Measurements from ENCODE around the gene VPS9D1.
"Not testable (repeated sequence)": the region's sequence is repeated elsewhere in the genome, so short reads cannot be mapped to it uniquely, and the experiment has no call there.

The VPS9D1 gene

GRCh38 chr16:89678258-89678657, 42.4 kb downstream of the VPS9D1 start:
- no peaks in the 10 kb centered on the region for H3K27me3 ChIP-seq
- no peak overlapping the region for H3K27ac ChIP-seq
- H3K4me1 ChIP-seq (ENCODE audit: control insufficient read depth in 1 of 2, insufficient read depth in 1 of 2, low read depth in 1 of 2, low read length in 1 of 2): no peaks in the 10 kb centered on the region
- TF ChIP-seq CTCF (IDR thresholded peaks at IDR 0.05): no peak
- H3K36me3 ChIP-seq: no peaks in the 10 kb centered on the region
- H3K9me3 ChIP-seq: peaks cover 6% of the 10 kb centered on the region
- H3K4me3 ChIP-seq (ENCODE audit: low read depth in 1 of 2, low read length in 1 of 2): no peak overlapping the region

GRCh38 chr16:89672177-89672941, 48.3 kb downstream of the VPS9D1 start:
- H3K4me1 ChIP-seq (ENCODE audit: control insufficient read depth in 1 of 2, insufficient read depth in 1 of 2, low read depth in 1 of 2, low read length in 1 of 2): peaks cover 0 to 3% of the 10 kb centered on the region in 2 experiments
- no peak overlapping the region for H3K4me3 ChIP-seq (ENCODE audit: low read depth in 1 of 2, low read length in 1 of 2)
- H3K27me3 ChIP-seq: peaks cover 12% of the 10 kb centered on the region
- no peak for TF ChIP-seq CTCF (IDR thresholded peaks at IDR 0.05)
- H3K36me3 ChIP-seq: peaks cover 5% of the 10 kb centered on the region
- H3K9me3 ChIP-seq: no peaks in the 10 kb centered on the region
- H3K27ac ChIP-seq: no peak overlapping the region

DNA sequence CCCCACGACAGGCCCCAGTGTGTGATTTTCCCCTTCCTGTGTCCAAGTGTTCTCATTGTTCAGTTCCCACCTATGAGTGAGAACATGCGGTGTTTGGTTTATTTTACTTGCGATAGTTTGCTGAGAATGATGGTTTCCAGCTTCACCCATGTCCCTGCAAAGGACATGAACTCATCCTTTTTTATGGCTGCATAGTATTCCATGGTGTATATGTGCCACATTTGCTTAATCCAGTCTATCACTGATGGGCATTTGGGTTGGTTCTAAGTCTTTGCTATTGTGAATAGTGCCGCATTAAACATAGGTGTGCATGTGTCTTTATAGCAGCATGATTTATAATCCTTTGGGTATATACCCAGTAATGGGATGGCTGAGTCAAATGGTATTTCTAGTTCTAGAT, 49.1 kb downstream of the VPS9D1 start:
- not testable (repeated sequence) for H3K4me1 ChIP-seq (ENCODE audit: control insufficient read depth in 1 of 2, insufficient read depth in 1 of 2, low read depth in 1 of 2, low read length in 1 of 2); H3K36me3 ChIP-seq; H3K4me3 ChIP-seq (ENCODE audit: low read depth in 1 of 2, low read length in 1 of 2); H3K9me3 ChIP-seq; H3K27ac ChIP-seq
- peaks cover 12% of the 10 kb centered on the region for H3K27me3 ChIP-seq

DNA sequence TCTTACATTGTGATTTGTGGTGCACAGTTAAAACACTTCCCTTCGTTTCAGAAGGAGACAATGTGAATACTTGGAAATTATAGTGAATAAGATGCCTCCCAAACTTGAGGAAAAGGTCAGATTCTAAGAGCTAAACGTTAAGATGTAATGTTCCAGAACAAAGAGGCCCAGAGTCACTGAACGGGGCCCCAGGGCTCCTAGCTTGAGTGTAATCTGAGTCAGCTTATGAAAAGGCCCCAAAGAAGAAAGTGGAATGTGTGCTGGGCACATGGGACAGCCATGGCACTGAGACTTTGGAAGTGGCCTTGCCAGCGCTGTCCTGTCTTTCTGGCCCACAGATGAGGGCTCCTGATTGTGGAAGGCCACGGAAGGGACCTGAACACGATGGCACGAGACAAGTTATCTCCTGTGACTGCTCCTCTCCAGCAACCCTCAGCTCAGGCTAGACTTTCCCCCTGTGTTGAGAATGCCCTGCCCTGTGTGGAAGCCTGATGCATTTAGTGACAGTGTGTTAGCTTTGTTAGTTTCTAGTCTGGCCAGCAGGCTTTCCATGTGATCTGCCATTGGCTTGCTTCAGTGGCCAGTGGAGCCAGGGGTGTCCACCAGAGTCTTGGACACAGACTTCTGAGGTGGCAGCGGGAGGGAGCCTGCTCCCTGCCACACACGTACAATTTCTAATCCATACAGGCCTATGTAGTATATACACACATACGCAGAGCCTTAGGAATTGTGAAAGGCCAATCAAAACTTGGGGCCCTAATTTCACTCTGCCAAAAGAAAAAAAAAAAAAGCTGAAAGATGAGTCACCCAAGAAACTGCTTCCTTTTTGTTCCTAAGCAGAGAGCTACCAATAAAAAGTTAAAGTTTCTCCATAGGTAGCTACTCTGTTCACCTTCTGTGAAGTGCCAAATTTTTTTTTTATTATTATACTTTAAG, 49.9 kb downstream of the VPS9D1 start:
- Histone ChIP-seq H3K27me3 (peaks cover 12% of the 10 kb centered on the region), H3K4me3 (ENCODE audit: low read depth in 1 of 2, low read length in 1 of 2) (no peak overlapping the region), H3K36me3 (peaks cover 5% of the 10 kb centered on the region), H3K4me1 (ENCODE audit: control insufficient read depth in 1 of 2, insufficient read depth in 1 of 2, low read depth in 1 of 2, low read length in 1 of 2) (peaks cover 0 to 3% of the 10 kb centered on the region in 2 experiments), H3K27ac (no peak overlapping the region), H3K9me3 (no peaks in the 10 kb centered on the region)
- TF ChIP-seq CTCF (IDR thresholded peaks at IDR 0.05): no peak

GRCh38 chr16:89669755-89670154, 50.9 kb downstream of the VPS9D1 start:
- H3K27ac ChIP-seq: no peak overlapping the region
- no peaks in the 10 kb centered on the region for H3K9me3 ChIP-seq
- H3K36me3 ChIP-seq: peaks cover 5% of the 10 kb centered on the region
- H3K4me3 ChIP-seq (ENCODE audit: low read depth in 1 of 2, low read length in 1 of 2): no peak overlapping the region
- no peak for TF ChIP-seq CTCF (IDR thresholded peaks at IDR 0.05)
- H3K27me3 ChIP-seq: peaks cover 12% of the 10 kb centered on the region
- H3K4me1 ChIP-seq (ENCODE audit: control insufficient read depth in 1 of 2, insufficient read depth in 1 of 2, low read depth in 1 of 2, low read length in 1 of 2): peaks cover 0 to 3% of the 10 kb centered on the region in 2 experiments

DNA sequence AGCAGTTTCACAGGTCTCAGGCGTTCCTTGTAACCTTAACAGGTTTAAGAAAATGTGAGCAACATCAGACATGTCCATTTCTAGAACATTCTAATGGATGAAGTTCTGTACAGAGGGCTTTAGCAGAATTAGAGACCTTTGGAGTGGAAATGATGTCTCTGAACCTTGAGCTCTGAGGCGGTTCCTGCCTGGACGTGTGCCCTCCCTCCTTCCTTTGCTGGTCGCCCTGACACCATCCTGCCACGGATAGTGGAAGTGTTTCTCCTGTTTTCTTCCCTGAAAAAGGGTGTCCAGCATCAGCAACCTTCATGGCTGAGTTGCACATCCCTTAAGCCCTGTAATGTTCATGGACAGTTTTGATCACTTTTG, 51.9 kb downstream of the VPS9D1 start:
- Histone ChIP-seq H3K27ac (no peak overlapping the region), H3K4me3 (ENCODE audit: low read depth in 1 of 2, low read length in 1 of 2) (no peak overlapping the region), H3K36me3 (peaks cover 5% of the 10 kb centered on the region), H3K4me1 (ENCODE audit: control insufficient read depth in 1 of 2, insufficient read depth in 1 of 2, low read depth in 1 of 2, low read length in 1 of 2) (peaks cover 0 to 3% of the 10 kb centered on the region in 2 experiments), H3K27me3 (peaks cover 12% of the 10 kb centered on the region), H3K9me3 (no peaks in the 10 kb centered on the region)
- TF ChIP-seq CTCF (IDR thresholded peaks at IDR 0.05): no peak

Data from neutrophil (primary cell).